HUES64 (cell line): ENCODE results near the gene AKR1B1.

Experiments
- H3K27ac ChIP-seq: 2 replicates; pipeline ENCODE4 v1.7.0; 2013; ENCODE audit warnings: low read depth, low read length, inconsistent platforms
- H3K27me3 ChIP-seq: 2 replicates; pipeline ENCODE4 v1.6.1; 2013; ENCODE audit warnings: mild to moderate bottlenecking, low read length; ENCODE audit not compliant: insufficient read depth
- H3K36me3 ChIP-seq: 2 replicates; pipeline ENCODE4 v1.6.1; 2013; ENCODE audit warnings: mild to moderate bottlenecking, low read length; ENCODE audit not compliant: insufficient read depth
- H3K4me1 ChIP-seq: 2 replicates; pipeline ENCODE4 v1.6.1; 2013; ENCODE audit warnings: mild to moderate bottlenecking, low read length, moderate library complexity; ENCODE audit not compliant: insufficient read depth
- H3K4me3 ChIP-seq: 2 replicates; pipeline ENCODE4 v1.5.1; 2013; ENCODE audit warnings: mild to moderate bottlenecking, low read length, moderate library complexity
- H3K9ac ChIP-seq: 2 replicates; pipeline ENCODE4 v1.6.1; 2013; ENCODE audit warnings: mild to moderate bottlenecking, low read depth, low read length
- H3K9me3 ChIP-seq: 2 replicates; pipeline ENCODE4 v1.6.1; 2013; ENCODE audit warnings: low read depth, low read length; ENCODE audit not compliant: insufficient read depth
- WGBS: fragments of 150-250, 120-280 bp; methylation state at CpG from one replicate; pipeline ENCODE4 v1.1.7; 2013; ENCODE audit warnings: missing lambda C conversion rate; 5-methylcytosine and 5-hydroxymethylcytosine counted together

AKR1B1 gene

GRCh38 chr7:134483296-134483695 lies 24.4 kb upstream of the AKR1B1 start:
- Histone ChIP-seq H3K9ac (no peak overlapping the region), H3K9me3 (no peaks in the 10 kb centered on the region), H3K4me3 (no peak overlapping the region), H3K27me3 (no peaks in the 10 kb centered on the region), H3K4me1 (peaks cover 13% of the 10 kb centered on the region; the same call in 1 of the 2 replicates), H3K27ac (no peak overlapping the region), H3K36me3 (no peaks in the 10 kb centered on the region)
- 93% methylated on average over 2 of the region's 2 CpGs for WGBS

- H3K9me3 ChIP-seq, result no peaks in the 10 kb centered on the region
- H3K27me3 ChIP-seq, result no peaks in the 10 kb centered on the region
- no peaks in the 10 kb centered on the region for H3K36me3 ChIP-seq
- no peak overlapping the region for H3K27ac ChIP-seq
- H3K4me1 ChIP-seq, result peaks cover 13% of the 10 kb centered on the region; the same call in 1 of the 2 replicates
- H3K9ac ChIP-seq, result no peak overlapping the region
- H3K4me3 ChIP-seq, result no peak overlapping the region
Observed at GRCh38 chr7:134482858-134483257, 24.0 kb upstream of the AKR1B1 start.

- Histone ChIP-seq H3K27ac (no peak overlapping the region), H3K9me3 (no peaks in the 10 kb centered on the region), H3K4me3 (no peak overlapping the region), H3K9ac (no peak overlapping the region), H3K4me1 (peaks cover 13% of the 10 kb centered on the region; the same call in 1 of the 2 replicates), H3K27me3 (no peaks in the 10 kb centered on the region), H3K36me3 (no peaks in the 10 kb centered on the region)
- 87% methylated on average over 2 of the region's 3 CpGs for WGBS
Observed at GRCh38 chr7:134481167-134481566, 22.3 kb upstream of the AKR1B1 start.

GRCh38 chr7:134480730-134481129 lies 21.8 kb upstream of the AKR1B1 start:
- no peaks in the 10 kb centered on the region for H3K36me3 ChIP-seq
- no peaks in the 10 kb centered on the region for H3K27me3 ChIP-seq
- H3K9me3 ChIP-seq, result no peaks in the 10 kb centered on the region
- peaks cover 13% of the 10 kb centered on the region; the same call in 1 of the 2 replicates for H3K4me1 ChIP-seq
- H3K4me3 ChIP-seq, result no peak overlapping the region
- no peak overlapping the region for H3K27ac ChIP-seq
- no peak overlapping the region for H3K9ac ChIP-seq
- WGBS, result 40% methylated on average over 2 of the region's 2 CpGs

GRCh38 chr7:134480202-134480601 lies 21.3 kb upstream of the AKR1B1 start:
- Histone ChIP-seq H3K36me3 (no peaks in the 10 kb centered on the region), H3K4me1 (peaks cover 13% of the 10 kb centered on the region; the same call in 1 of the 2 replicates), H3K27me3 (no peaks in the 10 kb centered on the region), H3K4me3 (no peak overlapping the region), H3K9me3 (no peaks in the 10 kb centered on the region), H3K9ac (no peak overlapping the region), H3K27ac (no peak overlapping the region)

- Histone ChIP-seq H3K36me3 (no peaks in the 10 kb centered on the region), H3K27me3 (no peaks in the 10 kb centered on the region), H3K4me3 (no peak overlapping the region), H3K9ac (no peak overlapping the region), H3K9me3 (no peaks in the 10 kb centered on the region), H3K4me1 (peaks cover 16% of the 10 kb centered on the region; the same call in 1 of the 2 replicates), H3K27ac (no peak overlapping the region)
- WGBS, result 97% methylated on average over 2 of the region's 2 CpGs
Observed at GRCh38 chr7:134478707-134479106, 19.8 kb upstream of the AKR1B1 start.

- Histone ChIP-seq H3K4me1 (peaks cover 16% of the 10 kb centered on the region; the same call in 1 of the 2 replicates), H3K9ac (no peak overlapping the region), H3K4me3 (no peak overlapping the region), H3K9me3 (no peaks in the 10 kb centered on the region), H3K27me3 (no peaks in the 10 kb centered on the region), H3K27ac (no peak overlapping the region), H3K36me3 (no peaks in the 10 kb centered on the region)
- WGBS, result 100% methylated on average over 1 of the region's 2 CpGs
Observed at GRCh38 chr7:134477954-134478353, 19.1 kb upstream of the AKR1B1 start.

- Histone ChIP-seq H3K9ac (no peak overlapping the region), H3K27ac (no peak overlapping the region), H3K4me1 (peaks cover 15% of the 10 kb centered on the region; the same call in 1 of the 2 replicates), H3K27me3 (no peaks in the 10 kb centered on the region), H3K9me3 (no peaks in the 10 kb centered on the region), H3K36me3 (no peaks in the 10 kb centered on the region), H3K4me3 (no peak overlapping the region)
Observed at GRCh38 chr7:134476044-134476443, 17.1 kb upstream of the AKR1B1 start.

GRCh38 chr7:134474828-134475227 lies 15.9 kb upstream of the AKR1B1 start:
- no peak overlapping the region for H3K4me3 ChIP-seq
- no peak overlapping the region for H3K9ac ChIP-seq
- H3K4me1 ChIP-seq, result 0 out of 2 replicates have a peak, but pooled peaks cover 4% of the 10 kb centered on the region
- no peaks in the 10 kb centered on the region for H3K36me3 ChIP-seq
- H3K27me3 ChIP-seq, result no peaks in the 10 kb centered on the region
- H3K27ac ChIP-seq, result no peak overlapping the region
- 100% methylated on average over 1 of the region's 1 CpG for WGBS
- no peaks in the 10 kb centered on the region for H3K9me3 ChIP-seq

- Histone ChIP-seq H3K4me3 (no peak overlapping the region), H3K9ac (no peak overlapping the region), H3K27ac (no peak overlapping the region), H3K9me3 (no peaks in the 10 kb centered on the region), H3K27me3 (no peaks in the 10 kb centered on the region), H3K36me3 (no peaks in the 10 kb centered on the region), H3K4me1 (0 out of 2 replicates have a peak, but pooled peaks cover 4% of the 10 kb centered on the region)
- 74% methylated on average over 6 of the region's 6 CpGs for WGBS
Observed at GRCh38 chr7:134473861-134474291, 15.0 kb upstream of the AKR1B1 start.

GRCh38 chr7:134472572-134473244 lies 13.8 kb upstream of the AKR1B1 start:
- no peak overlapping the region for H3K27ac ChIP-seq
- no peaks in the 10 kb centered on the region for H3K9me3 ChIP-seq
- H3K27me3 ChIP-seq, result no peaks in the 10 kb centered on the region
- no peak overlapping the region for H3K9ac ChIP-seq
- H3K4me3 ChIP-seq, result no peak overlapping the region
- H3K36me3 ChIP-seq, result no peaks in the 10 kb centered on the region
- H3K4me1 ChIP-seq, result 0 out of 2 replicates have a peak, but pooled peaks cover 4% of the 10 kb centered on the region
- 93% methylated on average over 2 of the region's 2 CpGs for WGBS
